ENCODE measurements around the gene TENM3. TPM values are rescaled to one million over a fixed set of nuclear protein-coding genes. Genes with fewer than 3 reads are reported as not detected.

The TENM3 gene
- total and polyA plus RNA-seq, 3 donors from 2014 or later = 10.9 to 42.7 (median 42.2) TPM

DNA sequence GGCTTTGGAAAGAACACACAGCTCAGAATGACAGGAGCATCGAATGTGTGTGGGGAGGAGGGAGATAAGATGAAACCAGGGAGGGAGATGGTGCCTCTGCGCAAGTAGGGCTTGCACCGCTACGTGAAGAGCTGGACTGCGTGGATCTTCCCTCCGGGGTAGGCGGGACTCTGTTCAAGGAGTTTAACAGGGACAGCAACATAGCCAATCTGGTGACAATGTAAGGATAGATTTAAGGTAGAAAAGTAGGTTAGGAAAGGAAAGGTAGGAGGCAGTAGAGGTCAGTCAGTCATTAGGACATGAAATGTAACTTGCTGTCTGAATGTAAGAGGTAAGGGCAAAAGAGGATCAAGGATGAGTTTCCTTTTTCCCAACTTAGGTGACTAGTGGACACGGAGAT, 521.4 kb downstream of the TENM3 start:
- Histone ChIP-seq H3K4me1 (no peaks in the 10 kb centered on the region), H3K27ac (no peak overlapping the region), H3K4me3 (no peak overlapping the region), H3K27me3 (no peaks in the 10 kb centered on the region), H3K9me3 (no peaks in the 10 kb centered on the region), H3K36me3 (ENCODE audit: low read depth, missing control alignments) (no peaks in the 10 kb centered on the region)
- intact Hi-C loops (cut with DNase I; ENCODE audit: low total_unique reads) = no loop called here
- no peak for DNase-seq
- 64 to 92% methylated on average over 8 of the region's 8 CpGs for WGBS, 2 donors
- TF ChIP-seq POLR2A (IDR thresholded peaks at IDR 0.05) = no peak
- no peak for TF ChIP-seq CTCF (IDR thresholded peaks at IDR 0.05)

- no peak for TF ChIP-seq CTCF (IDR thresholded peaks at IDR 0.05)
- no peak for TF ChIP-seq POLR2A (IDR thresholded peaks at IDR 0.05)
- Histone ChIP-seq H3K4me1 (no peaks in the 10 kb centered on the region), H3K4me3 (no peak overlapping the region), H3K9me3 (no peaks in the 10 kb centered on the region), H3K27me3 (no peaks in the 10 kb centered on the region), H3K27ac (no peak overlapping the region), H3K36me3 (ENCODE audit: low read depth, missing control alignments) (no peaks in the 10 kb centered on the region)
- intact Hi-C loops (cut with DNase I; ENCODE audit: low total_unique reads) = no loop called here
- DNase-seq = no peak
- WGBS, 2 donors = 75 to 80% methylated on average over 7 of the region's 7 CpGs
These were observed 523.0 kb downstream of the TENM3 start for GRCh38 chr4:182765987-182766856.

DNA sequence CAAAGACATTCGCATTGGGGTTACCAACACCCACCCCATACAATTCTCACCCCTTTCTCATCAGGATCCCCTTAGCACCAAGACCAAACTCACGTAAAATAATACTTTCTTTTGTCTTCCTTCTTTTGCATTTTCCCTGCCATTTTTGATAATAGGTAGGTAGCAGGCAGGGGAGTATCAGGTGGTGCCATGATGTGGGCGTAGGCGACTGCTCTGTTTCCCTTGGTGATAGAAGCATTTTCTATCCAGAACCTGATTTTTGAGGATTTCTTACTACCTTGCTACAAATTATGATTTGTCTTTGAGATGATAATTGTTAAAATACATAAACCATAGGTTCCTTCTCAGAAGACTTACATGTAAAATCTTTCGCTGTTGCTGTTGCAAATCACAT, 523.7 kb downstream of the TENM3 start:
- H3K27ac ChIP-seq = no peak overlapping the region
- no peak for TF ChIP-seq POLR2A (IDR thresholded peaks at IDR 0.05)
- TF ChIP-seq CTCF (IDR thresholded peaks at IDR 0.05) = no peak
- 75 to 88% methylated on average over 5 of the region's 5 CpGs for WGBS, 2 donors

GRCh38 chr4:182768838-182769237, 525.6 kb downstream of the TENM3 start:
- H3K4me1 ChIP-seq = no peaks in the 10 kb centered on the region
- no peak for TF ChIP-seq POLR2A (IDR thresholded peaks at IDR 0.05)
- no peak for TF ChIP-seq CTCF (IDR thresholded peaks at IDR 0.05)
- intact Hi-C loops (cut with DNase I; ENCODE audit: low total_unique reads) = no loop called here

More for the DNA sequence above, 523.7 kb downstream of the TENM3 start:
- Histone ChIP-seq H3K27me3 (no peaks in the 10 kb centered on the region), H3K4me1 (no peaks in the 10 kb centered on the region), H3K9me3 (no peaks in the 10 kb centered on the region), H3K4me3 (no peak overlapping the region), H3K36me3 (ENCODE audit: low read depth, missing control alignments) (no peaks in the 10 kb centered on the region)
- intact Hi-C loops (cut with DNase I; ENCODE audit: low total_unique reads) = no loop called here
- DNase-seq = no peak

More at GRCh38 chr4:182768838-182769237, 525.6 kb downstream of the TENM3 start:
- H3K9me3 ChIP-seq = no peaks in the 10 kb centered on the region
- no peak overlapping the region for H3K27ac ChIP-seq
- no peaks in the 10 kb centered on the region for H3K27me3 ChIP-seq
- no peak for DNase-seq
- H3K36me3 ChIP-seq (ENCODE audit: low read depth, missing control alignments) = no peaks in the 10 kb centered on the region
- no peak overlapping the region for H3K4me3 ChIP-seq
- WGBS, 2 donors = 78 to 86% methylated on average over 4 of the region's 4 CpGs

All from testis (tissue), 3 donors.